Brain pericyte (primary cell): ENCODE results near the gene SYNPO2L.
"Not testable (repeated sequence)": the region's sequence is repeated elsewhere in the genome, so short reads cannot be mapped to it uniquely, and the experiment has no call there.

ENCODE experiments used
- DNase-seq: peaks from one replicate; pipeline ENCODE4 v3.0.0-alpha.2; 2012; ENCODE audit warnings: low read depth, low spot score

Gene SYNPO2L, protein sequence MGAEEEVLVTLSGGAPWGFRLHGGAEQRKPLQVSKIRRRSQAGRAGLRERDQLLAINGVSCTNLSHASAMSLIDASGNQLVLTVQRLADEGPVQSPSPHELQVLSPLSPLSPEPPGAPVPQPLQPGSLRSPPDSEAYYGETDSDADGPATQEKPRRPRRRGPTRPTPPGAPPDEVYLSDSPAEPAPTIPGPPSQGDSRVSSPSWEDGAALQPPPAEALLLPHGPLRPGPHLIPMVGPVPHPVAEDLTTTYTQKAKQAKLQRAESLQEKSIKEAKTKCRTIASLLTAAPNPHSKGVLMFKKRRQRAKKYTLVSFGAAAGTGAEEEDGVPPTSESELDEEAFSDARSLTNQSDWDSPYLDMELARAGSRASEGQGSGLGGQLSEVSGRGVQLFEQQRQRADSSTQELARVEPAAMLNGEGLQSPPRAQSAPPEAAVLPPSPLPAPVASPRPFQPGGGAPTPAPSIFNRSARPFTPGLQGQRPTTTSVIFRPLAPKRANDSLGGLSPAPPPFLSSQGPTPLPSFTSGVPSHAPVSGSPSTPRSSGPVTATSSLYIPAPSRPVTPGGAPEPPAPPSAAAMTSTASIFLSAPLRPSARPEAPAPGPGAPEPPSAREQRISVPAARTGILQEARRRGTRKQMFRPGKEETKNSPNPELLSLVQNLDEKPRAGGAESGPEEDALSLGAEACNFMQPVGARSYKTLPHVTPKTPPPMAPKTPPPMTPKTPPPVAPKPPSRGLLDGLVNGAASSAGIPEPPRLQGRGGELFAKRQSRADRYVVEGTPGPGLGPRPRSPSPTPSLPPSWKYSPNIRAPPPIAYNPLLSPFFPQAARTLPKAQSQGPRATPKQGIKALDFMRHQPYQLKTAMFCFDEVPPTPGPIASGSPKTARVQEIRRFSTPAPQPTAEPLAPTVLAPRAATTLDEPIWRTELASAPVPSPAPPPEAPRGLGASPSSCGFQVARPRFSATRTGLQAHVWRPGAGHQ

GRCh38 chr10:73655990-73656298, at the start of gene SYNPO2L:
TSS of gene SYNPO2L (minus strand) at chr10:73656029. CDS start at chr10:73655922, 107 bp downstream.
- no peak for DNase-seq

- not testable (repeated sequence) for DNase-seq
Observed at GRCh38 chr10:73703924-73704323, 48.1 kb upstream of the SYNPO2L start.

DNA sequence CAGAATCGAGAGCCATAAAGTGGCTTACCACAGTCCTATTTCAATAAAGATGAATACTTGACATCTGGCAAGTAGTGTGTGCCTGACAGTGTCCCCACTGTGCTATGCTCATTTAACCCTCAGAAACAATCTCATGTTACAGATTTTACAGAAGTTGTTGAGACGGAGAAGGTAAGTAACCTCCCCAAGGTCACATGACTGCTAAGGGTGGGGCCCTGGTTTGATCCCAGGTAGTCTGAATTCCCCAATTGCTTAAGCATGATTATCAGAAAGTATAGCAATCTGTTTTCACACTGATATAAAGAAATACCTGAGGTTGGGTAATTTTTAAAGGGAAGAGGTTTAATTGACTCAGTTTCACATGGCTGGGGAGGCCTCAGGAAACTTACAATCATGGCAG, 43.0 kb upstream of the SYNPO2L start:
- not testable (repeated sequence) for DNase-seq

GRCh38 chr10:73697675-73698159, 41.9 kb upstream of the SYNPO2L start, which contains the start of gene AGAP5:
TSS of gene AGAP5 (minus strand) at chr10:73698109. CDS start at chr10:73697755, 354 bp downstream.
- not testable (repeated sequence) for DNase-seq

DNA sequence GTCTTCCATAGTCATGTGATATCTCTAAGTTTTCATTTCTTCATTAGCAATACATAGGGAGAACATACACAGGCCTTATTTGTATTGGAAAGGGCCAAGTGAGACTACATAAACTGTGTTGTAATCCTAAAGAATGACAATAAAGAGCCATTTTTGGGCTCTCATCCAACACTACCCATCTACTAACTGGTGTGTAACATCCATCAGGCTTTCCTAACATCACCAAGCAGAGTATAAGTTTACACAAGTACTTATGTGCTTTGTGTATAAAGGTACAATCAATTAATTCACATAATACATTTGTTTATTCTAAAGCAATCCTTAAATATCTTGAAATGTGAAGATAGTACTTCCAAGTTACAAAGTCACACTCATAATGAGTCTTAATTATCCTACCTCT, 39.5 kb upstream of the SYNPO2L start:
- not testable (repeated sequence) for DNase-seq

DNA sequence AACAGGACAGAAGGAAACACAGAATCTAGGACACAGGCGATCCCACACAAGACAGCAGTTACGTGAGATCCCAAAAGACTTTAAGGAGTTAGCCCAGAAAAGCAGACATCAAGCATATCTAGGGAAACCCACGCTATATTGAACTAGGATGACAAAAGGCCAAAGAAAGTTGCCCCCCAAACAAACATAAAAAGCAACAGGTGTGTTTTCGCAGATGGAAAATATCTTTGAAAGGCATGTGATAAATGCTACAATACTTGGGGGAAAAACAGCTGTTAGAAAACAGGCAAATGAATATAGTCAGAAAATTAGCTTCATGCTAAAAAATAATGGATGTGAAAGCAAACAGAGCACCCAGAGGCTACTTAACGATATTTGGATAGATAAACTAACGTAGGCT, 34.9 kb upstream of the SYNPO2L start:
- DNase-seq: not testable (repeated sequence)

GRCh38 chr10:73689596-73689995, 33.8 kb upstream of the SYNPO2L start:
- not testable (repeated sequence) for DNase-seq

GRCh38 chr10:73687641-73688040, 31.8 kb upstream of the SYNPO2L start:
- not testable (repeated sequence) for DNase-seq

GRCh38 chr10:73674546-73674945, 18.7 kb upstream of the SYNPO2L start:
- DNase-seq: not testable (repeated sequence)

DNA sequence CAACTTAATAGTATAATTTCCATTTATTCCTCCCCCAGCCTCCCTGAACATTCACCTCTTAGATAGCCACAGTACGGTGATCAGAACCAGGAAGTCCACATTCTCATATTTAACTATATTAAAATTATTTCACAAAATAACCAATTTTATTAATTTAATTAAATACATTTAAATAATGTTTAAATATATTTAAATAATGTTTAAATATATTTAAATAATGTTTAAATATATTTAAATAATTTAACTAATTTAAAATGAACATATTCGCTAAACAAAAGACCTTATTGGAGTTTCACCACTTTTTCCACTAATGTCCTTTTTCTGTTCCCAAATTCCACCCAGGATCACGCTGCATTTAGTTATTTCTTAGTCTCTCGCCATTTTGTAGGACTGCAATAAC, 12.5 kb upstream of the SYNPO2L start:
- not testable (repeated sequence) for DNase-seq

GRCh38 chr10:73666153-73666809, 10.5 kb upstream of the SYNPO2L start:
- not testable (repeated sequence) for DNase-seq

GRCh38 chr10:73665581-73665980, 9.8 kb upstream of the SYNPO2L start:
- not testable (repeated sequence) for DNase-seq

- DNase-seq: not testable (repeated sequence)
Observed at GRCh38 chr10:73664156-73665040, 8.6 kb upstream of the SYNPO2L start.

- DNase-seq: not testable (repeated sequence)
Observed at GRCh38 chr10:73663621-73664020, 7.8 kb upstream of the SYNPO2L start.

- not testable (repeated sequence) for DNase-seq
Observed at GRCh38 chr10:73662705-73663104, 6.9 kb upstream of the SYNPO2L start.

- no peak for DNase-seq
Observed at GRCh38 chr10:73655257-73655989, 406 bp downstream of the SYNPO2L start.

- no peak for DNase-seq
Observed at GRCh38 chr10:73653701-73654100, 2.1 kb downstream of the SYNPO2L start.

GRCh38 chr10:73653195-73653594, 2.6 kb downstream of the SYNPO2L start:
- no peak for DNase-seq

- DNase-seq: no peak
Observed at GRCh38 chr10:73650537-73651331, 5.1 kb downstream of the SYNPO2L start.
